ENCODE data around the gene ITGB1. TPM values are rescaled to one million over a fixed set of nuclear protein-coding genes. Genes with fewer than 3 reads are reported as not detected.

The ITGB1 gene
- total and polyA plus RNA-seq, 10 donors, result 31.5 to 555 (median 316) TPM

GRCh38 chr10:32985341-32985764, 27.3 kb upstream of the ITGB1 start:
- intact Hi-C loops (cut with DNase I; ENCODE audit: low total_unique reads), result no loop called here

GRCh38 chr10:32984003-32984600, 26.1 kb upstream of the ITGB1 start:
- intact Hi-C loops (cut with DNase I; ENCODE audit: low total_unique reads), result no loop called here
- Histone ChIP-seq H3K36me3 (no peaks in the 10 kb centered on the region), H3K27ac (peak overlapping the region in 3 of 8 donors; percentile 86 to 91 (median 88)), H3K27me3 (replicated peaks in 1 of 7) (no peaks in the 10 kb centered on the region), H3K4me1 (peaks cover 24 to 57% (median 46%) of the 10 kb centered on the region in 6 donors), H3K9me3 (no peaks in the 10 kb centered on the region), H3K4me3 (no peak overlapping the region)
- no peak for DNase-seq
- WGBS, 5 donors, result 94 to 99% (median 98%) methylated on average over 4 of the region's 4 CpGs
- TF ChIP-seq POLR2A (IDR thresholded peaks at IDR 0.05) (no peak), CTCF (IDR thresholded peaks at IDR 0.05 in 8 of 11, conservative IDR thresholded peaks at IDR 0.05 in 3 of 11) (no peak), POLR2AphosphoS5 (IDR thresholded peaks at IDR 0.05) (no peak)

More at GRCh38 chr10:32985341-32985764, 27.3 kb upstream of the ITGB1 start:
- DNase-seq, result no peak
- Histone ChIP-seq H3K4me3 (no peak overlapping the region), H3K36me3 (no peaks in the 10 kb centered on the region), H3K27me3 (replicated peaks in 1 of 7) (no peaks in the 10 kb centered on the region), H3K27ac (peak overlapping the region in 7 of 8 donors; percentile 10 to 75 (median 49)), H3K4me1 (peaks cover 18 to 49% (median 39%) of the 10 kb centered on the region in 6 donors), H3K9me3 (no peaks in the 10 kb centered on the region)
- TF ChIP-seq POLR2AphosphoS5 (IDR thresholded peaks at IDR 0.05) (no peak), CTCF (IDR thresholded peaks at IDR 0.05 in 8 of 11, conservative IDR thresholded peaks at IDR 0.05 in 3 of 11) (no peak), POLR2A (IDR thresholded peaks at IDR 0.05) (no peak)
- 82 to 89% (median 85%) methylated on average over 4 of the region's 4 CpGs for WGBS, 5 donors

- Histone ChIP-seq H3K9me3 (no peaks in the 10 kb centered on the region), H3K4me1 (peaks cover 24 to 57% (median 46%) of the 10 kb centered on the region in 6 donors), H3K36me3 (no peaks in the 10 kb centered on the region), H3K4me3 (no peak overlapping the region), H3K27me3 (replicated peaks in 1 of 7) (no peaks in the 10 kb centered on the region), H3K27ac (peak overlapping the region in 6 of 8 donors; percentile 51 to 91 (median 86))
- TF ChIP-seq POLR2AphosphoS5 (IDR thresholded peaks at IDR 0.05) (no peak), CTCF (IDR thresholded peaks at IDR 0.05 in 8 of 11, conservative IDR thresholded peaks at IDR 0.05 in 3 of 11) (no peak), POLR2A (IDR thresholded peaks at IDR 0.05) (no peak)
- WGBS, 5 donors, result 75 to 85% (median 80%) methylated on average over 4 of the region's 4 CpGs
- intact Hi-C loops (cut with DNase I; ENCODE audit: low total_unique reads), result no loop called here
- no peak for DNase-seq
Observed at GRCh38 chr10:32982911-32983909, 25.2 kb upstream of the ITGB1 start.
